A673 (cell line): ENCODE results near the gene RIMKLA. TPM values are rescaled to one million over a fixed set of nuclear protein-coding genes. Genes with fewer than 3 reads are reported as not detected.

Experiments used
- BruUV-seq: library from RNA; stranded (reverse); fragments of 400-500 nt; replicated peaks from 2 replicates; lab custom pipeline; 2021; lab: Mats Ljungman, UMichigan
- CTCF ChIA-PET: fragments of 300-600 bp; sonication (Branson Sonifier 250); formaldehyde crosslinking; loops from one replicate; lab custom pipeline; 2022; ENCODE audit warnings: antibody characterized with exemption; lab: Charles Lee
- POLR2A ChIA-PET: fragments of 300-600 bp; sonication (Branson Sonifier 250); formaldehyde crosslinking; loops from one replicate; lab custom pipeline; 2022; ENCODE audit warnings: antibody characterized with exemption; ENCODE audit not compliant: low non-redundant PET; lab: Charles Lee
- DNase-seq: peaks from one replicate; pipeline ENCODE4 v3.0.0-alpha.2; 2015; ENCODE audit warnings: low spot score
- H3K27ac ChIP-seq: fragments of 200-600 bp; sonication (generic); 2 replicates; pipeline ENCODE4 v1.5.1; 2016; ENCODE audit warnings: mixed run types, low read depth, mild to moderate bottlenecking, mixed read lengths, antibody characterized with exemption, low read length; ENCODE audit not compliant: poor library complexity, severe bottlenecking
- H3K27me3 ChIP-seq: fragments of 200-600 bp; sonication (generic); replicated peaks from 2 replicates; pipeline ENCODE4 v1.6.1; 2017; ENCODE audit warnings: mixed run types, low read depth, mild to moderate bottlenecking, mixed read lengths, antibody characterized with exemption, low read length; ENCODE audit not compliant: insufficient read depth, poor library complexity
- H3K36me3 ChIP-seq: fragments of 200-600 bp; sonication (generic); 2 replicates; pipeline ENCODE4 v1.6.1; 2016; ENCODE audit warnings: mixed run types, mild to moderate bottlenecking, mixed read lengths, antibody characterized with exemption, low read length; ENCODE audit not compliant: insufficient read depth, poor library complexity, severe bottlenecking
- H3K4me1 ChIP-seq: fragments of 200-600 bp; sonication (generic); 2 replicates; pipeline ENCODE4 v1.6.1; 2017; ENCODE audit warnings: mixed run types, mild to moderate bottlenecking, mixed read lengths, antibody characterized with exemption, low read length; ENCODE audit not compliant: insufficient read depth, poor library complexity, severe bottlenecking
- H3K4me3 ChIP-seq: fragments of 200-600 bp; sonication (generic); 2 replicates; pipeline ENCODE4 v1.5.1; 2016; ENCODE audit warnings: low read depth, mixed run types, mild to moderate bottlenecking, mixed read lengths, low read length; ENCODE audit not compliant: poor library complexity, severe bottlenecking
- H3K9me3 ChIP-seq: fragments of 200-600 bp; sonication (generic); 2 replicates; pipeline ENCODE4 v1.6.1; 2016; ENCODE audit warnings: mixed run types, low read depth, mild to moderate bottlenecking, mixed read lengths, antibody characterized with exemption, low read length; ENCODE audit not compliant: poor library complexity, severe bottlenecking
- EZH2 ChIP-seq: fragments of 200-600 bp; sonication (generic); IDR thresholded peaks from 2 replicates; pipeline ENCODE4 v1.6.1; 2017; ENCODE audit warnings: borderline replicate concordance, low read depth, mild to moderate bottlenecking, mixed read lengths, antibody characterized with exemption, low read length; ENCODE audit not compliant: poor library complexity, severe bottlenecking
- intact Hi-C: fragments of 100-400 bp; cut with micrococcal nuclease; formaldehyde crosslinking; loops from one replicate; pipeline ENCODE4 v1.10.0; 2022; ENCODE audit not compliant: unreplicated experiment
- total RNA-seq: library from RNA; stranded (reverse); gene quantifications from 2 replicates; pipeline ENCODE4 v1.2.3, GENCODE V29; 2021
- TF ChIP-seq, protein P1 (sequence below): fragments of 300-800, 200-600 bp; sonication (generic); conservative IDR thresholded peaks from 2 replicates; pipeline ENCODE4 v1.5.1; 2017; ENCODE audit warnings: low read depth, mild to moderate bottlenecking, antibody characterized with exemption, low read length, moderate library complexity, mixed read lengths

Gene RIMKLA
- total RNA-seq, 1 experiment from 2014 or later, result 0.24 TPM

DNA sequence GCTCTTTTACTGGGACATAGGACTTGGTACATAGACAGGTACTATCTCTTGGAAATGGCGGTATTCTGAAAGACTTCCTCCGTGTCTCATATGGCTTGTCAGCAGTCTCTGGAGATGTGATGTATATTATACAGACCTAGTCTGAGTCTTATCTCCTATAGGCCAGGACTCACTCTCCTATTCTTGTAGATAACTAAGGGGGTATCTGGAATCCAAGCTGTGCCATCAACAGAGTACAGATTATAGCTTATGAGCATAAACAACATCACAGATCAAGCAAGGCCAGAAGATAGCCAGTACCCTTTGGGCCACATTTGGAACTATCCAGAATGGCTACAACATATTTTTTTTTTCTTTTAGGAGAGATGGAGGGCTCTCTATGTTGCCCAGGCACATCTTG, 16.1 kb upstream of the RIMKLA start:
- TF ChIP-seq EZH2, result no peak
- TF ChIP-seq, protein P1, sequence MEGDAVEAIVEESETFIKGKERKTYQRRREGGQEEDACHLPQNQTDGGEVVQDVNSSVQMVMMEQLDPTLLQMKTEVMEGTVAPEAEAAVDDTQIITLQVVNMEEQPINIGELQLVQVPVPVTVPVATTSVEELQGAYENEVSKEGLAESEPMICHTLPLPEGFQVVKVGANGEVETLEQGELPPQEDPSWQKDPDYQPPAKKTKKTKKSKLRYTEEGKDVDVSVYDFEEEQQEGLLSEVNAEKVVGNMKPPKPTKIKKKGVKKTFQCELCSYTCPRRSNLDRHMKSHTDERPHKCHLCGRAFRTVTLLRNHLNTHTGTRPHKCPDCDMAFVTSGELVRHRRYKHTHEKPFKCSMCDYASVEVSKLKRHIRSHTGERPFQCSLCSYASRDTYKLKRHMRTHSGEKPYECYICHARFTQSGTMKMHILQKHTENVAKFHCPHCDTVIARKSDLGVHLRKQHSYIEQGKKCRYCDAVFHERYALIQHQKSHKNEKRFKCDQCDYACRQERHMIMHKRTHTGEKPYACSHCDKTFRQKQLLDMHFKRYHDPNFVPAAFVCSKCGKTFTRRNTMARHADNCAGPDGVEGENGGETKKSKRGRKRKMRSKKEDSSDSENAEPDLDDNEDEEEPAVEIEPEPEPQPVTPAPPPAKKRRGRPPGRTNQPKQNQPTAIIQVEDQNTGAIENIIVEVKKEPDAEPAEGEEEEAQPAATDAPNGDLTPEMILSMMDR, result no peak
- CTCF ChIA-PET, result no interaction called here
- POLR2A ChIA-PET, result no interaction called here
- intact Hi-C loops, result no loop called here
- Histone ChIP-seq H3K27me3 (peaks cover 8% of the 10 kb centered on the region), H3K36me3 (no peaks in the 10 kb centered on the region), H3K9me3 (no peaks in the 10 kb centered on the region), H3K4me3 (no peak overlapping the region), H3K4me1 (no peaks in the 10 kb centered on the region), H3K27ac (no peak overlapping the region)
- no TSS peak for BruUV-seq
- DNase-seq, result no peak

DNA sequence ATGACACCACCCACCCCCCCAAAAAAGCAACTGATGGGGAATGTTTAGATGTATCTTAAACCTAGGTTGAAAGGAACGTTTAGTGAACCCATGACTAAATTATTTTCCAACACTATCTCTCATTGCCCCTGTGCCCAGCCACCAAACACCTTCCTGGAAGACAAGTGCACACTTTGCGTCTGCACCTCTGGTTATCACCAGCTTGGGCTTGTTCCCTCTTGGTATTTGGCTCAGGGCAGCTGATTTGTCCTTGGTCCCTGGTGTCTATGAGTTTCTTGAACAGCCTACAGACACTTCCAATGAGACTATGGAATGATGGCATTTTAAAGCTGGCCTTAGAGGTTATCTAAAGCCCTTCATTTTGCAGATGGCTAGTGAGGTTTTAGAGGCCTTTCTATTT, 15.5 kb upstream of the RIMKLA start:
- intact Hi-C loops, result no loop called here

DNA sequence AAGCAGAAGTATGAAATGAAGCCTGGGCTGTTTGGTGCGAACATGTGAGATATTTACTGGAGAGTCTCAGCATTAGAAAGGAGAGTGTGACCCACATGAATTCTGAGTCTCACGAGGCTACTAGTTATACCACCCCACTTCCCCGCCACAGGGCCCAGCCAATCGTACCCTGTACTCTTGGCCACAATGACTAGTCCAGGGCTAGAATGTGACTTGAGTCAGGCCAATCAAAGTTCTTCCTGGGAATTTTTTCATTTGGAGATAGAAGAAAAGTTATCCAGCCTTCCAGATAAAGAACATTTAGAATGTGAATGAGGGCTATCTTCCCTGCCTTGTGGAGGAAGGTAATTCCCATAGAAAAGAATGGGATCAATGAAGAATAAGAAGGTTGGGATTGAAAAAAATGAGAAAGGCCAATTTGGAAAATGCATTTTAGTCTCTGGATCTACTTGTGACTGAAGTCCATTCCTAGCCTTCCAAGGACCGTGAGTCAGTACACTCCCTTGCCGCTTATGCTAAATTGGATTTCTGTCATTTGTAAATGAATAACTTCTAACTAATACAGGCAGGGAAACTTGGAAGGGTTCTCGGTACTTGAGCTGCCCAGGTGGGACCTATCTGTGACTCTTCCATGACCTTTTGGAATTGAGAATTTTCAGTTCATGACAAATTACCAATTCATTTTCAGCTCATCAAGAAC, 12.3 kb upstream of the RIMKLA start:
- no TSS peak for BruUV-seq

More for the DNA sequence above, 15.5 kb upstream of the RIMKLA start:
- H3K9me3 ChIP-seq, result no peaks in the 10 kb centered on the region
- TF ChIP-seq EZH2, result no peak
- TF ChIP-seq, protein P1, result no peak
- H3K36me3 ChIP-seq, result no peaks in the 10 kb centered on the region
- no TSS peak for BruUV-seq
- no peak for DNase-seq
- ChIA-PET POLR2A (no interaction called here), CTCF (no interaction called here)
- H3K4me3 ChIP-seq, result no peak overlapping the region
- no peak overlapping the region for H3K27ac ChIP-seq
- H3K4me1 ChIP-seq, result no peaks in the 10 kb centered on the region
- peaks cover 12% of the 10 kb centered on the region for H3K27me3 ChIP-seq

More for the DNA sequence above, 12.3 kb upstream of the RIMKLA start:
- no peak overlapping the region for H3K27ac ChIP-seq
- no peak for DNase-seq
- H3K4me1 ChIP-seq, result no peaks in the 10 kb centered on the region
- no peak overlapping the region for H3K4me3 ChIP-seq
- H3K9me3 ChIP-seq, result no peaks in the 10 kb centered on the region
- no peaks in the 10 kb centered on the region for H3K36me3 ChIP-seq
- TF ChIP-seq, protein P1, result no peak
- TF ChIP-seq EZH2, result no peak
- ChIA-PET CTCF (no interaction called here), POLR2A (no interaction called here)
- H3K27me3 ChIP-seq, result peaks cover 20% of the 10 kb centered on the region
- intact Hi-C loops, result no loop called here
